ENCODE data around the gene MOB3B.

GRCh38 chr9:27276193-27277030 lies 253.2 kb downstream of the MOB3B start:
- TF ChIP-seq CTCF (IDR thresholded peaks at IDR 0.05), result peak; percentile 90
- no peak for TF ChIP-seq EZH2 (IDR thresholded peaks at IDR 0.05)
